Activated T-cell treated with anti-CD3 and anti-CD28 coated beads for 48 hours (primary cell): Measurements from ENCODE around the gene HHATL.

Source experiments
- DNase-seq: peaks from one replicate; pipeline ENCODE4 v3.0.0-alpha.2; 2020; ENCODE audit warnings: low read depth

HHATL gene

DNA sequence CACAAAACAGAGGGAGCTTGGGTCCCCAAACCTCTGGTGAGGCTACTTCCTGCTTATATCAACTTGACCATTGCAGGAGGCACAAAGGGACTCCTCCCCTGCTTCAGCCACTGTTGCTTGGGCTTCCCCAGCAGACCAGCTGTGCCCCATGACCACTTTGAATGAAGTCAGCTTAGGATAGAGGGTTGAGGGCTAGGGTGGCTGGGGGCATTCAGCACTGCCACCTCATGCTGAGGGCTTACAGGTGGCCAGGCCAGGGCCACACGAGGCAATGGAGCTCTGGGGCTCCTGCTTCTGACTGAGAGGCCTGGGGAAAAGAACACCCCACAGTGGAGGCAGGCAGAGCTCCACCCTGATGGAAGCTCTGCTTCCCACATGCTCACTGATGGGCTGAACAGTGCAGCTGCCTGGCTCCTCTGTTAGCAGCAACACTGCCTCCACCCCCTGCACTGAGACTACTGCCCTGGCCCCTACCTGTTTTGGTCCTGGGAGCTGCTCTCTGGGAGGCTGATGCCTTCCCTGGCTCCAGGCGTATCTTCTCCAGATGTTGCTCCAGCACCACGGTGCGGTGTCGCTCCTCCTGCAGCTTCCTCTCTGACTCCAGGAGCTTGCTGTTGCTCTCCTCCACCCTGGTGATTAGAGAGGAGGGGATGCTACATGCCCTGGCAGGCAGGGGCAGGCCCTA, 10.2 kb upstream of the HHATL start:
- DNase-seq: no peak

DNA sequence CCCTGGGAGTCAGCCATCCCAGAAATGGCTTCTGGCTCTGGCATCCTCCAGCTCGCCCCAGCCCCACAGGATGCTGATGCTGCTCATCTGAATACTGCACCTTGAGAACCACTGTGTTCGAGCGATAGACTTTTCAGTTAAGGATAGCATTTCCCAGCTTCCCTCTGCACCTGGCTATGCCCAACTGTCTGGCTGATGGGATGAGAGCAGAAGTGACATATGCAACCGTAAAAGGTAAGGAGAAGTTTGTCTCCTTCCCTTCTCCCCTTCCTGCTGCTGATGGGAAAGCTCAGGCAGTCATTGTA, 9.7 kb upstream of the HHATL start:
- DNase-seq: no peak

DNA sequence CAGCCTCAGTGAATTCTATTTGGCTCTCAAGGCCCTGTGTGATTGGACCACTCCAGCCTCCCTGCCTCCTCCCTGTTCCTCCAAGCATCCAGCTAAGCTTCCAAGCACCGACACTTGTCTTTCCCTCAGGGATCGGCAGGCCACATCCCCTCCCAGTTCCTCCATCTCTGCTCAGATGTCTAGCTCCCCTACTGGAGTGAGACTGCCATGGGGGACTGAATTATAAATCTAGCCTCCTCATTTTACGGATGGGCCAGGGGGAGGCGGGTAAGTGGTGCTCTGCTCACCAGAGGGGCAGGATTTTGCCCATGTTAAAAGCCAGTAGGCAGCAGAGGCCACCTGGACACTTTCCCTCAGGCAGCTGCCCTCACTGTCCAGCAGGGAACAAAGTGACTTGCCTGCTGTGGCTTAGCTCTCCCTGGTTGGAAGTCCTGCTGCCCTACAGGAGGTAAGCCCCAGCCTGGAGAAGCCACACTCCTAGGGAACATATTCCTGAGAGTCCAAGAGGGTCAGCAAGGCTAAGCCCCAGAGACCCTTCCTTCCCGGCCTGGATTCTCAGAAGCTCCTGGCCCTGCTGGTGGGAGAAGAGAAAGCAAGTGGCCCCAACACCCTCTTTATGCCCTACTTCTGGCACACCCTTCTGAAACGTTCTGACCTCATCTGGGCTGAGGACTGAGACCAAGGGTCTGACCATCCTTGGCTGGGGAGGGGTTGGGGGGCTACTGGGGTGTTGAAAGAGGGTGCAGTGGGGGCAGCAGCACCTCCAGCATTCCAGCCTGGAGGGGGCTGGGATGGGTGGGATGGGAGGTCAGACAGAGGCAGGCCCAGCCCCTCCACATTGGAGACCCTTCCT, 9.1 kb upstream of the HHATL start:
- no peak for DNase-seq

DNA sequence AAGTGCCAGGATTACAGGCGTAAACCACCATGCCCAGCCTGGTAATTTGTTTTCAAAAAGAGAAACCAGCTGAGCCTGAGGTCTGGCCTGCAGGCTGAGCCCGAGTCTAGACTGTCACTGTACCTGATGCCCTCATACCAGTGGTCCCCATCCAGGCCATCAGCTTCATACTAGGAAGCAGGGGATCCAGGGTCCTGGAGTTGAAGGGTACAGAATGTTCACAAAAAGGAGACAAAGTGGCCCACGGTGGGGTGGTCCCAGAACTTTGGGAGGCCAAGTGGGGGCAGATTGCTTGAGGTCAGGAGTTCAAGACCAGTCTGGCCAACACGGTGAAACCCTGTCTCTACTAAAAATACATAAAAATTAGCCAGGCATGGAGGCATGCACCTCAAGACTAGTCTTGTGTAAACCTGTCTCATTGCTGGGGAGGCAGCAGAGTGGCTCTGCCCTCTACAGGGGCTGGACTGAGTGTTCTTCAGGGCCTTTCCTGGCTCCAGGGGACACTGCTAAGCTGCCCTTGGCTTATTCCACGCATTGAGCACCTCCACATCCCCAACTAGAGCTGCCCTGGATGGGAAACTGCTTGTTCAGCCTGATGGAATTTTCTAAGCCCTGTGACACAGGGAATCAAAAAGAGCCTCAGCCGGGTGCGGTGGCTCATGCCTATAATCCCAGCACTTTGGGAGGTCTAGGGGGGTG, 7.9 kb upstream of the HHATL start:
- no peak for DNase-seq

DNA sequence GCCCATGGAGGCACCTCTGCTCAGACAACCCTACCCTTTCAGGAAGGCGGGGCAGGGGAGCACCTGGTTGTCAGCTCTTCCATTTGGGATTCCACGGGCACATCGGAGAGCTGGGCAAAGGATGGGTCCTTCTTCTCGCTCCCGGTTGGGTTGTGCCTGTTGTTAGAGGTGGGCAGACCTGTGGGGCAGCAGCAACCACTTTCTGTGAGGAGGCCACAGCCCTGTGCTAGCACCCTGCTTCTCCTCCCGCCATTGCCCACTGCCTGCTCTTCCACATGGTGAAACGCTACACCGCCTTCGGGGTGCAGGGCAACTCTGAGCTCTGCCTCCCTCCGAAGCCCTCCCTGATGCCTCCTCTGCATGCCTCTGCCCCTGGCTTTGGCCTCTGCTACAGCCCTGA, 7.0 kb upstream of the HHATL start:
- DNase-seq: no peak

DNA sequence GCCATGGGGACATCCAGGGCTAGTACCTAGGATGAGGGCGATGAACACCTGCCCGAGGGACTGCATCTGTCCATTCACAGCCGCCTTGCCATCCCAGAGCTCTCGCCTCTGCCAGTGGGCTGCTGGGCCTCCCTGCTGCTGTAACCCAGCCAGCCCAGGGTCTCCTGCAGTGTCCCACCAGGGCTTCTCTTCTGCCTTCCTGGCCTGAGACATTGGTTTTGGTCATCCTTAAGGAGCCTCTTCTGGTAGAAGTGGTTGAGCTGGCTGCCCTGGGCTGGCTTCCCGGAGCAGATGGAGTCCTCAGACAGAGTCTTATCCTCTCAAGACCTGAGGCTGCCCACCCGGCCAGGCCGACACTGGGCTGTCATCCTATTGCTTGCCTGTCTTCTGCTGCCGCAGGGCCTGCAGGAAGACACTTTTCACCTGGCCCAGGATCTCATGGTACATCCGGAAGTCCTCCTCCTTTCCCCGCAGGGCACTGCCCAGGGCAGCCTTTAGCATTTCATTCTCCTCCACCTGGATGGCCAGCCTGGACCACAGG, 6.1 kb upstream of the HHATL start:
- DNase-seq: no peak

DNA sequence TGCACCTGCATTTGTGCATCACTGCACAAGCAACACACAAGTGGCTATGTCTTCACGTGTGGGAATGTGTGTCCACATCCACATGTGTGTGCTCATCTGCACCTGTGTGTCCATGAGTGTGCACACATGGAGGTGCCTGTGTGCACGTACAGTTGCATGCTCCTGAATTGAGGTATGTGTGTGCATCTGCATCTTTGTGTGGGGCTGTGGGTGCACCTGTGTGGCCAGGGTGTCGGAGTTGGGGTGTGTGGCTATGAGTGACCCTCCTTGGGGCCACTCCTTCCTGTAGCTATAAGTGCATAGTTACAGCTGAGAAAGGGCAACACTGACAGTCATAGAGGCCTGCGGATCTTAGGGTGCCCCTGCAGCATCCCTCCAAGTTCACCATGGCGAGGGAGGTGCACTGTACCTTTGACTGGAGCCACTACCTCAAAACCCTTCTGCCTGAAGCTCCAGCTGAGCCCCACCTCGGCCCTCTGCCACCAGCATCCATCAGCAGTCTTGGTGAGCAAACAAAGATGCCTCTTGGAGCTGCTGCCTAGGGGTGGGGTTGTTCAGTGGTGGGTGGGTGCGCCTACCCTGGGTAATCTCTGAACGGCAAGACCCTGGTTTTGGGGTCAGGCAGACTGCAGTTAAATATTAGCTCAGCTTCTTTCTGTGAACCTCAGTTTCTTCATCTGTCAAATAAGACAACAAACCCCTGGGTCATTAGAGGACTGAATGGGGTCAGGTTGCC, 5.2 kb upstream of the HHATL start:
- DNase-seq: no peak

DNA sequence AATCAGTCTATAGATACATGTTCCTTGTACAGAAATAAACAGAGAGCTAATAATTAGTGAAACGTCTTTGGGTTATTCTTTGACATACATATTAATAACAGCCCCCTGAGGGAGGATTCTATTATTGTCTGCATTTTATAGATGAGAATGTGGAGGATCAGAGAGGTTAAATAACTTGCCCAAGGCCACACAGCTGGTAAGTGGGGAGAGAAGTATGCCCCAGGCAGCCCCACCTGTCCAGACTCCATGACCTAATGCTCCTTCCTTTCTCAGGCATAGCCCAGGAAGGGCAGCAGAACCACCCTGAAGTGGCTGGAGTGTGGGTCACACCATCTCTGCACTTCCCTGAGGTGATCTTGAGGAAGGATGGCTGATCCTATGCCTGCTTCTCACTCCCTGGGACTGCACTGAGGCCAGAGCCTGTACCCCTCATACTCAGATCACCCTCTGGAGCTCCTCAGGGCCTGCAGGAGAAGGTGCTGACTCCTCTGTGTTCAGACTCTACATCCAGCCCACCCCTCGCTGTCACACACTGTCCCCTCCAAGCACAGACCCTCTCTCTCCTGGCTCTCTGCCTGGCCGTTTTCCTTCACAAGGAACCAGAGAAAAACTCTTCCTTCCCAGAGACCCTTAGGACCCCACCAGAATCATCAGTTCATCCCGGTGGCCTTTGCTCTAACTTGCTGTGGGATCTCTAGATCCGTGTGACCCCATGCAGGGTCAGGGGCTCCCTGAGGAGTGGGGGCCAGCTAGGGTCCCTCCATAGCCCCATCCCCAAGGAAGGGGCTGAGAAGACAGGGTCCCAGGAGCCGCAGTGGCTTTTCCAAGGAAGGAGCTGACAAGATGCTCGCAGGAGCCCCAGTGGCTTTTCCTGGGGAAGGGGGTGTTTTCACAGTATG, 4.4 kb upstream of the HHATL start:
- DNase-seq: no peak

DNA sequence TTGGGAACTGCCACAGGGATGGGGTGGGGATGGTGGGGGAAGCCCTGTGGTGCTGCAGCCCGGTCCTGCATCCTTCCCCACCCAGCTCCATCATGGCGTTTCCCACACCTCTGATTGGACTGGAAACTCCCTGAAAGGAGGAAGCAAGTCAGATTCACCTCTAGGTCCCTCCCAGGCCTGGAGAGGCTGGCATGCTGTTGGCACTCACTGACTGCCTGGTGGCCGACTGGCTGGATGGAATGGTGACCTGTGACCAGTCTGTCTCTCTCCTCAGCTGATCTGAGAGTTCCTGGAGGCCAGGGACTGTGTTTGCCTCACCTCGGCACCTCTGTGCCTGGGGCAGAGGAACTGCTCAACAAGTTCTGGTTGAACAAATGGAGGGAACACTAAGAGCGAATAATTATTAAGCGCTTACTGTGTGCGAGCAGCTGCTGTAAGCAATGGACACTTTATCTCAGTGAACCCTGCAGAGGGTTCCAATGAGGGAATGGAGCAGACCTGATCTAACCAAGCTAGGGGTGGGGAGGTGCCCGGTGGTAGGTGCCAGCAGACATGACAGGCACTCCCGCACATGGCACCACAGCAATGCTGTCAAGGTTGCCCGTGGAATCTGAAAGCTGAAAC, 3.5 kb upstream of the HHATL start:
- no peak for DNase-seq

DNA sequence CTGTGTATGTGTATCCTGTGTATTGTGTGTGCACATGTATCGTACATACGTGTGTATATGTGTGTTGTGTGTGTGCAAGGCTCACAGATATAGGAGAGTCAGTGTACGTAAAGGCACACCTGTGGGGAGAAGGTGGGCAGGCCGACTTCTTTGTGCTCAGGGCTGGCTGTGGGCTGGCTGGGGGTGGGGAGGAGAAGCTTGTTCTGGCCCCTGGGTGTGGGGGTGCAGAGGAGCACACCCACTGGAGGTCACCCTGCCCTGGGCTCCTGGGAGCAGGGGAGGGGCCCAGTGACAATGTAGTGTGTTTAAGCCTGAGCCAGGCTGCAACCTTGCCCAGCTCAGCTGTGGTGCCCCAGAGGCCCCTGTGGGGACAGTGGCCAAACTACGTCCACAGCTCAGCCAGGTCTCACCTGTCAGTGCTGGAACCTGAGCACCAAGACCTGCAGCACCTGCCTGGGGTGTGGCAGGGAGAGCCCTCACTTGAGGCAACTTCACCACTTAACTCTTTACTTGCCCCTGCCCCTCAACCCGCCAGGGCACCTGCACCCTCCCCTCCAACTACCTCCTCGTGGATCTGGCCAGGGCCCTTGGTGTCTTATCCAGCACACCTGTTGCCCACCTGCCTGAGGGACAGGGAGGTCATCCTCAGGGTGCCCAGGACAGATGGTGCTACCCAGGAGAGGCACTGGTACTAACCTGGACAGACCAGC, 2.6 kb upstream of the HHATL start:
- no peak for DNase-seq

DNA sequence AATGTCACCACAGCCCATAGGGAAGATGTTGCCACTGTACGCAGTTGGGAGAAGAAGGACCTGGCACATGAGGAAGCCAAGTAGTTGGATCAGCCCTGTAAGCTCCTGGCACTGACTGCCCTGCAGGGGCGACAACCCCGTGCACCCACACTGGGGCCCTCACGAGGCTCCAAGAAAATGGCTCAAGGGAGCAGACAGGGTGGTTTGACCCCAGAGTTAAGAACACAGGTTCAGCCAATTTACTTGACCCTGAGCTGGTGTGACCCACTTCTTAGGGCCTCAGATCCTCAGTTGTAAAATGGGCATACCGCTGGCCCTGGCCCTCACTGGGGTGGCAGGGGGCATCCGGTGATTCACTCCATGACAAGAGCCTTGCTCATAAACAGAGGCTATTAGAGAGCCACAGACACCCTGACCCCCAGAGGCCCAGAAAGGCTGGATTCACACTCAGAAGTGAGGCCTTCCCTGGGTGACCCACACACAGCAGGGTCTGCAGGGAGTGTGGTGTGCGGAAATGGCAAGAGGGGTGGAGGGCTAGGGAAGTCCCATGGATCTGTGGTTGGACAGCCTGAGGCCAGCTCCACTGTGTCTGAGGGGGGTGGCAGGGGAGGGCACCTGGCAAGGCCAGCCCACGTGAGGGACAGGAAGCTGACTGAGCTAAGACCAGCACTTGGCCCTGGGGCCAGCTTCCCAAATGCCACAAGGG, 1.7 kb upstream of the HHATL start:
- DNase-seq: no peak

DNA sequence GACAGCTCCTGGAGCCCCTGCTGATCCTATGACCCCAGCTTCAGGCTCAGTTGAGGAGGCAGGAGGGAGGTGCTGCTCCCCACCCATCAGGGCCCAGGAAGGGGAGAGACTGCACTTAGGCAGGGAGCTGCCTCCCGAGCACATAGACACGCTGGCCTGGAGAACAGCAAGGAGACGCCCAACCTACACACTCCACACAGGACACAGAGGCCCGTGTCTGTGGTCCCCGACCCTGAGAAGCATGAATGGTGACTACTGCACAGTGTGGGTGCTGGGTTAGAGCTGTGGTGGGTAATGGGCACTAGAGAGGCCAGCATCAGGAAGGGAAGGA, 1.1 kb upstream of the HHATL start:
- no peak for DNase-seq

DNA sequence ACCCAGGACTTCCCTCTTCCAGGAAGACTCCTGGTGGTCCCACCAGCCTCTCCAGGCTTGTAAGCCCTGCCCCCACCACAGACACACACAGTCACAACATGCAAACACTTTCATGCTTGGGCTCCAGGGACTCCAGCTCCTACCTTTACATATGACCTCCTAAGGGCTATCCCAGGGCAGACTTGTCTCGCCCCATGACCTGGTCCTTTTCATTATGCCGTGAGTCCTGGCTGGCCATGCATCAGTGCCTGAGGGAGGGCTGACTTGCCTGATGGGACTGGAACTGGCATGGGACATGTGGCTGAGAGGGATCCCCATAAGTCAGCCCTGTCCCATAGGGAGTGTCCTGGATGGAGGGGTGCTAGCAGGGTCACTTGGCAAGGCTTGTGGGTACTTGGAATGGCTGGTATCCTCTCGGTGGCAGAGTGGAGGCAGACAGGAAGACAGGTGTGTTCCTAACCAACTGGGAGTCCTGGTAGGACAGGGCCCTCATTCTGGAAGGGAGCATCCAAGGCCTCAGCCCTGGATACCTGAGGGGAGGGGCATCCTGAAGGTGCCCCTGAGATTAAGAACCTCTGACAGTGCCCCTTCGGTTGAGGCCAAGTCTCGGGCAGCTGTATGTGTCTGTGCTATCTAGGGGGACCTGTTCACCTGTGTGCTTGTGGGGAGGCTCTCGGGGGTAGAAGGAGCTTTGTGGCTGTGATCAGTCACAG, 540 bp upstream of the HHATL start:
- no peak for DNase-seq

DNA sequence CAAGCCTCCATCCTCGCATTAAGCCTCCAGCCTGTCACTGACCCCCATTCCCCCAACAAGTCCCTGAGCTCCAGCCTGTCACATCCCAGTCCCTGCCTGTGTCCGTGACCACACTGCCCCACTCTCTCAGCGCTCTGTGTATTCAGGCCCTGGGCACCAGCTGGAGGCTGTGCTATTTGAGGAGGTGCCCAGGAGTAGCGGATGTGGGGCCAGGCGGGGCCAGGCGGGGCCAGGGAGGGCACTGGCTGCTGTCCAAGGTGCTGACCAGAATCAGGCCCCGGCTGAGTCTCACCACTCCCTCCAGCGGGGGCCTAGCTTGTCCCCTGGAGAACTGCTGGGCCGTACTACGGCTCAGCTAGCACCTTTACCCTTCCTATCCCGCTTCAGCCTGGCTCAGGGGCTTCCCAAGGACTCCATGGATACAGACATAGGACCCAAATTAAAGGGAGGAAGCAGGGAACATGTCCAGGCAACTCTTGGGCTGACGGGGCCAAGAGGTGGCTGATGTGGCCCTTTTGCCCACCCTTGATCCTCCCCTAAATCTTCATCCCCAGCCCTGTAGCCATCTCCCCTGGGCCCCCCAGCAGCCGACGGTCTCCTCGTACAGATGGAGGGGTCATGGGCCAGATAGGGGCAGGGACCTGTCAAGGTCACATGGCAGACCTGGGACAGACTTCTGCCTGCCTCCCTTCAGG, 1.1 kb downstream of the HHATL start:
- peak; percentile 46 for DNase-seq

DNA sequence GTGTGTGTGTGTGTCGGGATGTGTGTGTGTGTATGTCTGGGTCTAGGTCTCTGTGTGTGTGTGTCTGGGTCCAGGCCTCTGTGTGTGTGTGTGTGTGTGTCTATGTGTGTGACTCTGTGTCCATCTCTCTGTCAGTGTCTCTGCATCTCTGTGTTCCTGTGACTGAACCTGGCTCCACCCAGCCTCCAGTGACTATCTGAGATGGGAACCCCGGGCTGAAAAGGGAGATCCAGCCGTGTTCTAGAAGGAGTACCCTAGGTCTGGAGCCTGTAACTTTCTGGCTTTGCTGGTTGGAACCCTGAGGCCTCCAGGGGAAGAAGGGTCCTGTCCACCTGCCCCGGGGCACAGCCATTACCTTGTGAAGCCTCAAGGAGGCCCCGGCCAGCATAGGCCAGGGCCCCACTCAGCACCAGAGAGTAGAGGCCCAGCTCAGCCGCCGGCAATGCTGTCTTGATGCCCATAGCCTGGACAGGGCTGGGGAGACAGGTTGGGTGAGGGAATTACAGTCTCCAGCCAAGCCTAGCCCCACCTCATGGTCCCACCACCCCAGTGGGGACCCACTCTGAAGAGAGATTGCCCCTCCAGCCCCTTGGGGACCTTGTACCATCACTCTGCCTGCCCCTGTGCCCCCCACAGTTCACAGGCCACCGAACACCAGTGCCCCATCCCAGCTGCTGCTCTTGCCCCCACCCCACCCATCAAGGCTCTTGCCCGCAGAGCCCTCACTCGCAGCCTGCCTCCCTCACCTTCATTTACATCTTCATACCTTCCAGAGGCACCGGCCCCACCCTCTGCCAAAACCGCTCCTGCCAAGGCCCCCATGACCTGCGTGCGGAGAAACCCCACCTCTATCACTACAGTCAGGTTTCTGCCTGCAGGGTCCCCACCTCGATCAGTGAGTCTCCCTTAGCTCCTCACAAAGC, 2.0 kb downstream of the HHATL start:
- no peak for DNase-seq

DNA sequence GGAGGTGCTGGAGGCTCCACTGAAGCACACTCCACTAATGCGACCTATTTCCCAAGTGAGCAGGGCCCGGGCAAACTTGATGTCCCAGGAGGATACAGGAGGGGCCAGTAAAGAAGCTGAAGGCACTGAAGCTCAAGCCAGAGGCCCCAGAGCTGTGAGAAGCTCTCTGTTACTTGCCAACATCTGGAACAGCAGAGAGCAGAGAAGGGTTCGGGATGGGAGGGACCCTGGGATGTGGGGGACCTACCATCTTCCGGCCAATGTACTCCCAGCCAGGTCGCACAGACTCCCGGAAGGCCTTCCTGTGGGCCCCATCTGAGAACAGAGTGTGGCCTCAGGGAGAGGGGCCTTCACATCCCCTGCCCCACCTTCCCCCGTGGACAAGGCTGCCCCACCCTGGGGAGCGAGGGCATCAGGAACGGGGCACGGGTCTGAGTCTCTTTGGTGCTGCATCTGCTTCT, 3.1 kb downstream of the HHATL start:
- no peak for DNase-seq

DNA sequence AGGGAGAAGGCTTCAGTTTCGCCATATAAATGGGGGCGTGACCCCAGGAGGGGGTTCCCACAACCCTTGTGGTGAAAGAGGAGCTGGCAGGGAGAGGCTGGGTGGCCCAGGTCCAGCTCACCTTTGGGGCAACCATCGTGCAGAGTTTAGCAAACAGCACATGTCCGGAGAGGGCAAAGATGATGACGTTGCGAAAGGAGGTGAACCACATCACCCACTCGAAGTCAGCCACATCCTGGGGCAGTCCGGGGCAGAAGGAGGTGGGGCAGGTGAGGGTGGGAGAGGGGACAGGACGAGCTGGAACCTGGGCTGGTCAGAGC, 3.7 kb downstream of the HHATL start:
- DNase-seq: no peak
